BLaER1 (cell line): ENCODE measurements around the gene DYSF.
"Not testable (repeated sequence)": the region's sequence is repeated elsewhere in the genome, so short reads cannot be mapped to it uniquely, and the experiment has no call there.

Experiments
- H3K27ac ChIP-seq: shearing (Covaris generic); formaldehyde crosslinking; 2 replicates; pipeline ENCODE4 v1.8.1; 2022
- H3K27me3 ChIP-seq: shearing (Covaris generic); formaldehyde crosslinking; 2 replicates; pipeline ENCODE4 v1.8.1; 2022
- H3K36me3 ChIP-seq: shearing (Covaris generic); formaldehyde crosslinking; 2 replicates; pipeline ENCODE4 v1.8.1; 2022
- H3K4me1 ChIP-seq: shearing (Covaris generic); formaldehyde crosslinking; 2 replicates; pipeline ENCODE4 v1.8.1; 2022
- H3K4me2 ChIP-seq: shearing (Covaris generic); formaldehyde crosslinking; 2 replicates; pipeline ENCODE4 v1.8.1; 2022
- H3K4me3 ChIP-seq: shearing (Covaris generic); formaldehyde crosslinking; 2 replicates; pipeline ENCODE4 v1.8.1; 2022
- H3K9ac ChIP-seq: shearing (Covaris generic); formaldehyde crosslinking; 2 replicates; pipeline ENCODE4 v1.8.1; 2022
- H3K9me3 ChIP-seq: shearing (Covaris generic); formaldehyde crosslinking; 2 replicates; pipeline ENCODE4 v1.8.1; 2022
- H4K20me1 ChIP-seq: shearing (Covaris generic); formaldehyde crosslinking; 2 replicates; pipeline ENCODE4 v1.8.1; 2022
- Cebpa-rat ChIP-seq: shearing (Covaris generic); IDR thresholded peaks from 2 replicates; pipeline ENCODE4 v1.8.1; 2022

The DYSF gene

DNA sequence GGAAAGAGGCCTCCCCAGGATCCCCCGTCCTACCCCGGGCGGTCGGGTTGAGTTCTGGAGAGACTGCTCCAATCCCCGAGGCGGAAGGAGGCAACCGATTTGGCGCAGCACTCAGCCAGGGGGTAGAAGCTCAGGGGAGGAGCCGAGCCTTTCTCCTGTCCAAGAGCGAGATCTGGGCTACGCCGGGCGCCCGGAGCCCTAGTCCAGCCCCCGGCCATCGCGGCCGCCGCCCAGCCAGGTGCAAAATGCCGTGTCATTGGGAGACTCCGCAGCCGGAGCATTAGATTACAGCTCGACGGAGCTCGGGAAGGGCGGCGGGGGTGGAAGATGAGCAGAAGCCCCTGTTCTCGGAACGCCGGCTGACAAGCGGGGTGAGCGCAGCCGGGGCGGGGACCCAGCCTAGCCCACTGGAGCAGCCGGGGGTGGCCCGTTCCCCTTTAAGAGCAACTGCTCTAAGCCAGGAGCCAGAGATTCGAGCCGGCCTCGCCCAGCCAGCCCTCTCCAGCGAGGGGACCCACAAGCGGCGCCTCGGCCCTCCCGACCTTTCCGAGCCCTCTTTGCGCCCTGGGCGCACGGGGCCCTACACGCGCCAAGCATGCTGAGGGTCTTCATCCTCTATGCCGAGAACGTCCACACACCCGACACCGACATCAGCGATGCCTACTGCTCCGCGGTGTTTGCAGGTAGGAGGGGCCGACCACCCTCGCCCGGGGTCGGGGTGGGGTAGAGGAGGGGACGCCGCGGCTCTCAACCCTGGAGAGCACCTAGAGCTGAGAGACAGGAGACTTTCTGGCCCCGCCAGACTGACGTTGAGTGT is at the start of gene DYSF:
Gene DYSF (plus strand): TSS at position 158 of the 817 bp plus-strand sequence.
- H3K4me3 ChIP-seq, result peak within 1 kb of the TSS; percentile 69
- H3K36me3 ChIP-seq, result no peaks in the 10 kb centered on the region
- peak within 1 kb of the TSS; percentile 96 for H3K4me2 ChIP-seq
- peak within 1 kb of the TSS; percentile 70 for H3K9ac ChIP-seq
- no peaks in the 10 kb centered on the region for H3K9me3 ChIP-seq
- H3K27me3 ChIP-seq, result peaks cover 18% of the 10 kb centered on the region
- no peaks in the 10 kb centered on the region for H4K20me1 ChIP-seq
- peaks cover 90% of the 10 kb centered on the region for H3K4me1 ChIP-seq
- peak within 1 kb of the TSS; percentile 44; the same call in 1 of the 2 replicates for H3K27ac ChIP-seq
- no peak for TF ChIP-seq Cebpa-rat

DNA sequence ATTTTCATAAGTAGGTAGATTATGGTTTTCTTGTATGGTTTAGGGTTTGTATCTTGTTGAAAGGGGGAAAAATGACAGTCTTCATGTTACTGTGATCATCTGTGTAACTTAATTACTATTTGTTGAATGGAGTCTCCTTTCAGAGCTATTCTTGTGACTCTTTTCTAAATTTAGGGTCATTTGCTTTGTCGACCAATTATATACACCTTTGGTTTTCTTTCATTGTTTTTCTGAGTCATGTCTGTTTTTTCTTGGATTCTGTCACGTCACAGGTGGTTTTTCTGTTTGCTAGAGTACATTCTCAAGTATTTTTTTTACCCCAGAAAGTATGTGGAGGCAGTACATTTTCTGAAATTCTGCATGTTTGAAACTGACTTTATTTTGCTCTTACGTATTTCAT is 43.8 kb upstream of the DYSF start:
- Histone ChIP-seq H3K9me3 (peaks cover 13% of the 10 kb centered on the region), H3K9ac (no peak overlapping the region), H3K36me3 (peaks cover 56% of the 10 kb centered on the region), H3K4me2 (no peak overlapping the region), H3K4me3 (no peak overlapping the region), H4K20me1 (no peaks in the 10 kb centered on the region), H3K27ac (no peak overlapping the region), H3K4me1 (no peaks in the 10 kb centered on the region), H3K27me3 (no peaks in the 10 kb centered on the region)
- no peak for TF ChIP-seq Cebpa-rat

DNA sequence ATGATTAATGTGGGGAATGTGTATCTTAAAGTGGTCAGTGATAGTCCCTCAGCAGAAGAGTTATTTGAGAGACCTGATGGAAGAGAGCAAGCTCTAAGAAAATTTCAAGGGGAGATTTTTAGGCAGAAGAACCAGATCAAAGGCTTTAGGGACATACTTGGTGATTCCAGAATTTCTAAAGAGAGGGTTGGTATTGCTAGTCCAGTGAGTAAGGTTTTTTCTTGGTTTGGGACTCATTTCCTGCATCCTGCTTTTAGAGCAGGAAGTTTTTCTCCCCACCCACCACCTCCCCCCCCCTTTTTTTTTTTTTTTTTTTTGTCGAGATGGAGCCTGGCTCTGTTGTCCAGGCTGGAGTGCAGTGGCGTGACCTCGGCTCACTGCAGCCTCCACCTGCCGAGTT is 42.7 kb upstream of the DYSF start:
- H3K27ac ChIP-seq, result no peak overlapping the region
- peaks cover 13% of the 10 kb centered on the region for H3K9me3 ChIP-seq
- no peak for TF ChIP-seq Cebpa-rat
- H3K9ac ChIP-seq, result no peak overlapping the region
- no peaks in the 10 kb centered on the region for H3K27me3 ChIP-seq
- H3K36me3 ChIP-seq, result peaks cover 48% of the 10 kb centered on the region
- no peak overlapping the region for H3K4me3 ChIP-seq
- no peaks in the 10 kb centered on the region for H3K4me1 ChIP-seq
- no peaks in the 10 kb centered on the region for H4K20me1 ChIP-seq
- no peak overlapping the region for H3K4me2 ChIP-seq

DNA sequence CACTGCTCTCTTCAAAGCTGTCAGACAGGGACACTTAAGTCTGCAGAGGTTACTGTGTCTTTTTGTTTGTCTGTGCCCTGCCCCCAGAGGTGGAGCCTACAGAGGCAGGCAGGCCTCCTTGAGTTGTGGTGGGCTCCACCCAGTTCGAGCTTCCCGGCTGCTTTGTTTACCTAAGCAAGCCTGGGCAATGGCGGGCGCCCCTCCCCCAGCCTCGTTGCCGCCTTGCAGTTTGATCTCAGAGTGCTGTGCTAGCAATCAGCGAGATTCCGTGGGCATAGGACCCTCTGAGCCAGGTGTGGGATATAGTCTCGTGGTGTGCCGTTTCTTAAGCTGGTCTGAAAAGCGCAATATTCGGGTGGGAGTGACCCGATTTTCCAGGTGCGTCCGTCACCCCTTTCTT is 36.5 kb upstream of the DYSF start:
- not testable (repeated sequence) for H3K4me2 ChIP-seq
- H3K4me3 ChIP-seq, result peak overlapping the region; percentile 55

DNA sequence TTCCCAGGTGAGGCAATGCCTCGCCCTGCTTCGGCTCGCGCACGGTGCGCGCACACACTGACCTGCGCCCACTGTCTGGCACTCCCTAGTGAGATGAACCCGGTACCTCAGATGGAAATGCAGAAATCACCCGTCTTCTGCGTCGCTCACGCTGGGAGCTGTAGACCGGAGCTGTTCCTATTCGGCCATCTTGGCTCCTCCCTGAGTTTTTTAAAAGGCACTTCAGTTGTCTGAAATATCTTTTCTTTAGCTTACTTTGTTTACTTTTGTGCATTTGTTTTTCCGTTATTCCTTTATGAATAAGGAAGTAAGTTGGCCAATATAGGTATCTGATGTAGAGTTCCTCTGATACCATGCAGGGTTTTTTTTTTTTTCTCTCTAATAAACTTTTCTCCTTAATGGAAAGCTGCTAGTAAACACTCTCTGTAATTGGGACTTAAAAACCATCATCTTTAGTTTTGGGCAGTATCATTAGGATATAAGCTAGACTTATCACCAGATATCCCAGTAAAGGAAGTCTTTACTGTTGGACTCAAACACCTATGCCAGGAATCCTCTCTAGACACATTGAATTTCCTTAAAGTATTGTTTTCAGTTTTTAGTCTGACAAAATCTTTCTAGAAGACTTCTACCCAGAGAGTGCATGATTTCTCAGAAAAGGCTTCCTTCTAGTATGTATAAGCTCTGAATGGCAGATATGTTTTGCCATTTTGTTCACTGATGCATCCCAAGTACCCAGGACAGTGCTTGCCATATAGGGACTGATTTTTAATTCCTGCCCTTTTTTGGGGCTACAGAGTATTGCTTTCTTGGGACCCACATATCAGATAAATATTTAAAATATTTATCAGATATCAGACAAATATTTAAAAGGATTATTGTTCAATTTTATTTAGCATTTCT is 35.8 kb upstream of the DYSF start:
- Histone ChIP-seq H3K4me1 (peaks cover 7% of the 10 kb centered on the region), H3K27me3 (no peaks in the 10 kb centered on the region), H3K27ac (peak overlapping the region; percentile 55), H3K4me3 (peak overlapping the region; percentile 55), H3K36me3 (peaks cover 14% of the 10 kb centered on the region), H3K9me3 (no peaks in the 10 kb centered on the region), H3K4me2 (peak overlapping the region; percentile 73), H4K20me1 (no peaks in the 10 kb centered on the region), H3K9ac (peak overlapping the region; percentile 53; the same call in 1 of the 2 replicates)
- no peak for TF ChIP-seq Cebpa-rat

More for the DNA sequence above, 36.5 kb upstream of the DYSF start:
- not testable (repeated sequence) for H3K9ac ChIP-seq, H3K9me3 ChIP-seq, H3K27ac ChIP-seq, H4K20me1 ChIP-seq, H3K4me1 ChIP-seq, H3K27me3 ChIP-seq
- peaks cover 11% of the 10 kb centered on the region; the same call in 1 of the 2 replicates for H3K36me3 ChIP-seq

DNA sequence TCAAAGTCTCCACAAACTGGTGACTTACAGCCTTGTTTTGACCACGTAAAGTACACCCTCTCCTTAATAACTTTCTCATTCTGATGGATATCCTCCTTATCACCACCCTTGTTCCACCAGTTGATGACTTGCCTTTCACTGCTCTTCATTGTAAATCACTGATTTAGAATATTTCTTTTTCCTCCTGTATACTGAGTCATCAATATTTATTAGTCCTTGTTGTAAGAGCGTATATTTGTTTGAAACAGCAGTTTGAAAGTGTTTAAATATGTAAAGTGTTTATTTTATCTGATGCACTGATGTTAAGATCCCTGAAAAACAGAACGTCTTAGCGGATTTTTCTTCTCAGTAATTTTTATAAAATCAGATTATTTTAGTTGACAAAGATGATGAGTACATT is 34.2 kb upstream of the DYSF start:
- no peak for TF ChIP-seq Cebpa-rat
- Histone ChIP-seq H3K4me2 (no peak overlapping the region), H3K36me3 (peaks cover 30% of the 10 kb centered on the region), H3K27me3 (no peaks in the 10 kb centered on the region), H3K4me1 (peaks cover 7% of the 10 kb centered on the region), H4K20me1 (no peaks in the 10 kb centered on the region), H3K27ac (no peak overlapping the region), H3K9me3 (no peaks in the 10 kb centered on the region), H3K9ac (no peak overlapping the region), H3K4me3 (no peak overlapping the region)

DNA sequence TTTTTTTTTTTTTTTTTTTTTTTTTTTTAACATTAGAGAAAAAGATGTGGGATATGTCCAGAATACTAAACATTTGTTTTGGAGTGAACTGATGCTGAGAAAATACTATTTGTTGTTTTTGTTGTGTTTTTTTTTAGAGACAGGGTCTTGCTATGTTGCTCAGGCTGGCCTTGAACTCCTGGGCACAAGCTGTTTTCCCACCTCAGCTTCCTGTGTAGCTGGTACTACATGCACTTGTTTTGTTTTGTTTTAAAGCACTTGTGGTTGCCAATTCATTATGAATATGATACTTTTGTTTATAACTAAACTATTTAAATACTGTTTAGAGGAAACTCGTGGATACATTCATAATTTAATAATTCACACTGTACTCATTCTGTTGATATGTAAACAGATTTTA is 33.4 kb upstream of the DYSF start:
- Histone ChIP-seq H3K4me3 (no peak overlapping the region), H3K9ac (no peak overlapping the region), H3K9me3 (no peaks in the 10 kb centered on the region), H3K36me3 (peaks cover 38% of the 10 kb centered on the region), H3K4me1 (peaks cover 7% of the 10 kb centered on the region), H3K4me2 (no peak overlapping the region), H3K27ac (no peak overlapping the region), H3K27me3 (no peaks in the 10 kb centered on the region), H4K20me1 (no peaks in the 10 kb centered on the region)
- TF ChIP-seq Cebpa-rat, result no peak

DNA sequence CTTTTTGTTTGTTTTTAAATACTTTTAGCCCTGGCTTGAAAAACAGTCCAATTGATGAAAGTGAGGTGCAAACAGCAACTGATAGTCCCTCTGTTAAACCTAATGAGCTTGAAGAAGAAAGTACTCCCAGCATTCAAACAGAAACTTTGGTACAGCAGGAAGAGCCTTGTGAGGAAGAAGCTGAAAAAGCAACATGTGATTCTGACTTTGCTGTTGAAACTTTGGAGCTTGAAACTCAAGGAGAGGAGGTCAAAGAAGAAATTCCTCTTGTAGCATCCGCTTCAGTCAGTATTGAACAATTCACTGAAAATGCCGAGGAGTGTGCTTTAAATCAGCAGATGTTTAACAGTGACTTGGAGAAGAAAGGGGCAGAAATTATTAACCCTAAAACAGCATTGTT is 30.6 kb upstream of the DYSF start:
- Histone ChIP-seq H3K27me3 (no peaks in the 10 kb centered on the region), H3K4me1 (peaks cover 3% of the 10 kb centered on the region), H3K9me3 (no peaks in the 10 kb centered on the region), H4K20me1 (no peaks in the 10 kb centered on the region), H3K9ac (no peak overlapping the region), H3K4me2 (no peak overlapping the region), H3K27ac (no peak overlapping the region), H3K4me3 (no peak overlapping the region), H3K36me3 (peaks cover 63% of the 10 kb centered on the region)
- no peak for TF ChIP-seq Cebpa-rat

DNA sequence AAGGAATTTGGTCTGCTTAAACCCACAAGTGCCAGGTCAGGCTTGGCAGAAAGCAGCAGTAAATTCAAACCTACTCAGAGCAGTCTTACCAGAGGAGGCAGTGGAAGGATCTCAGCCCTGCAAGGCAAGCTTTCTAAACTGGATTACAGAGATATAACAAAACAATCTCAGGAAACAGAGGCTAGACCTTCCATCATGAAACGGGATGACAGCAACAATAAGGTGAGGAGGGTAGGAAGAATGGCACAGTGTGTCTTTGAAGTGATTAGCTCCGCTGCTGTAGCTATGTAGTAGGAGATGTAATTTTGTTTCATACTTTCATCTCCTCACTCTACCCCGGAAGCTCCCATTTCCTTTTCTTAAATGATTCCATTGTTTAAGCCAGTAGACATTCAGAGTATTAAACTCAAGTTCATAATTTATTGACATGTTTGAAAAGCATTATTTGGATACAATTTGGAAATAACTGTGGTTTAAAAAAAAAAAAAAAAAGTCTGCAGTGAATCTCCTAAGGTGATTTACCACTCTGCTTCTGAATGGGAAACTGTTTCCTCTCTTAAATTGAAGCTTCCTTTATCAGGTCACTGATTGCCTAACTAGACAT is 29.4 kb upstream of the DYSF start:
- Histone ChIP-seq H4K20me1 (no peaks in the 10 kb centered on the region), H3K36me3 (peaks cover 74% of the 10 kb centered on the region), H3K9me3 (no peaks in the 10 kb centered on the region), H3K4me1 (no peaks in the 10 kb centered on the region), H3K27ac (no peak overlapping the region), H3K4me3 (no peak overlapping the region), H3K27me3 (no peaks in the 10 kb centered on the region), H3K4me2 (no peak overlapping the region), H3K9ac (no peak overlapping the region)
- TF ChIP-seq Cebpa-rat, result no peak
